Measurements from ENCODE around the gene HELB.

The HELB gene

DNA sequence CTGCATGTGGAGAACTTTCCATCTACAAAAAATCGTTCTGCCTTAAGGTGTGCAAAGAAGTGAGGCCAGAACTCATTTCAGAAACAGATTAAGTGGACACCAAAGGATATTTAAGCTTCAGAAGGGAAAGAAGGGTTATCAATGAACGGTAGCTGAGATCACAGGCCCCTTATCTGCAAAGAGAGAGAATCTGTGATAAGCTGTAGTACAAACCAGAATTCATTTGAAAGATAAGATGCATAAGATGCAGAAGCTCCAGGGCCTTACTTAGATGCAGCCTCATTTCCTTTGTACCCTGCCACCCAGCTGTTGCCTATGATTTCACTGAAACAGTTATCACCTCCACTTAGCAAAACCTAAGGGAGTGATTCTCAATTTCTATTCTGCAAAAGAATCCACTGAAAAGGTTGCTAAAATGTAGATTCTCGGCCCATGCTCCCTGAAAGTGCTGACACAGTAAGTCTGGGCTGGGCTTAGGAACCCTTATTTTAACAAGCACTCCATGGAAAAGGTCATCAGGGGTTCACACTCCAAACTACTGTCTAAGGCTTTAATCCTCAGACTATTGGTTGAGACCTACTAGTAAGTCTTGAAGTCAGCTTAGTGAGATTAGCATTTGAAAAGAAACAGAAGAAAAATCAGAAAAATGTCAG, 64.8 kb downstream of the HELB start:
- peak; percentile 33 for DNase-seq

DNA sequence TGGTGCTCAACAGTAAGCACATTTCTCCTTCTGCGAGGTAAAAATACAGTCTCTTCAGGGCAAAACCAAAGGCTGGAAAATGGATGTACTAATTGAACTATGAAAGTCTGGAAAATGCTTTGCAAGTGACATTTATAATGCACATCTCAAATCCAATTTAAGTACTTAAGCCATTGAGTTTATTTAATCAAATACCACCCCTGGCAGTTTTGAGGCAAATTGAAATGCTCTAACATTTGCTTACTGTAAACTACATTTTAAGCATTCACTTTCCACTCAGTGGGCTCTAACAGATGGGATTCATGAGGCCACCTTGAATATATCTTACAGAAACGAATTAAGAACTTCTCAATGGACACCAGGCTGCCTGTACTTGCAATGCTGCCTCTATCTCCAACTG, 69.7 kb downstream of the HELB start:
- no peak for DNase-seq

DNA sequence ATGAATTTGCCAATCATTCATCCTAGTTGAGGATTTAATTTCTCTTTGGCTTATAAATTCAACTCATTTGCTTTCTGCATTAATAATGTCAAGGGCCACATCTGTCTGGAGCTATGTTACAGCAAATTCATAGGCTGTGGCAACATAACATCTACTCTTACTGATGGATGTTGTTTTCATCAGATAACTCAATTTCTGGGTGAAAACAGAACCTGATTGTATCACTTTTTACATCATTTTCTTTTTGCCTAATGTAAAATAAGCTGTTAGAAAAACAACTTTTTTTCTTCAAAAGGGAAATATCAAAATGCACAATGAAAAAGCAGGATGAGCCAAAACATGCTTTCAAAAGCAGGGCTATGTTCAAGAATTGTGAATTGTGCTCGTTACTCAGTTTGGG, 73.3 kb downstream of the HELB start:
- no peak for DNase-seq

DNA sequence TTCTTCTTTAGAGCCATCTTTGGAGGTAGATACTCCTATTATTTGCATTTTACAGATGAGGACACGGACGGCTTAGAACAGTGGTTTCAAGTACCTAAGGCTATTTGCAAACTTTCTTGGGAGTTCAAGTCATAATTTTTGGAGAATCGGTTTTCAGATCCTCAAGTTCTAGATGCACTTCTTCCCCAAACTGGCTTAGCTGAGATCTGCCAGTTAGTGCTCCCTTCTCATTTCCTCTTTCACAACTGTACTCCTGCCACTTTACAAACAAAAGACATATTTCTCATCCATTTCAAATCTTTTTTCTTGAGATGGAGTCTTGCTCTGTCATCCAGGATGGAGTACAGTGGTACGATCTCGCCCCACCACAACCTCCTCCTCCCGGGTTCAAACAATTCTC, 77.3 kb downstream of the HELB start:
- DNase-seq = no peak

DNA sequence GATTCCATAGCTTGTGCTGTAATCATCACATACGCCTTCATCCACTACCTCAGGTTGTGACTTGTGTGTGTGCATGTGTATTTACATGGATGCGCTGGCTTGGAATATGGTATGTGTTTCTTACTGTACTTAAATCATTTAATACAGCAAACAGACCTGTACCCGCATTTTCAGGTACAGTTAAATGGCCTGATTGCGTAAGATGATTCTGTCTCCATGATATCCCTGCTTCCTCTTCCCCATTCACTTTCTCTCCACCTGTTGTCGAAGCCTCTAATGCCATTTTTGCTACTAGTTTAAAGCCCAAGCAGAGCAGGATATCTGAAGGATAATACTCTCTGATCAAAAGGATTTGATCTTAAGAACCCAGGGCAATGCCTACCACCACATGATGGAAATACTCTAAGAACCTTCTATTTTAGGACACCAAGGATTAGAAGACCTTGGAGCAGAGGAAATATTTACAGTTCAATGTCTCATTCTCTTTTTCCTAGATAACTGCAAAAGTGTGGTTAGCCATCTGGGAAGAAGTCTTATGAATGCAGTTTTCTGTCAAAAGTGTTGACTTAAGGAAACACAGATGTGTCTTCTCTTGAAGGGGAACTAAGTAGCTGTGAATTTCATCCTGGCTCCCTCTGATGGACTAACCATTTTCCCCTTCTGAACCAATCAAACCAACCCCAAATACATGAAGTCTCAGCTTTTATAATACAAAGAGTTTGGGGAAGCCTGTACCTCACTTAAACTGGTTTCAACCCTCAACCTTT, 78.7 kb downstream of the HELB start:
- no peak for DNase-seq

DNA sequence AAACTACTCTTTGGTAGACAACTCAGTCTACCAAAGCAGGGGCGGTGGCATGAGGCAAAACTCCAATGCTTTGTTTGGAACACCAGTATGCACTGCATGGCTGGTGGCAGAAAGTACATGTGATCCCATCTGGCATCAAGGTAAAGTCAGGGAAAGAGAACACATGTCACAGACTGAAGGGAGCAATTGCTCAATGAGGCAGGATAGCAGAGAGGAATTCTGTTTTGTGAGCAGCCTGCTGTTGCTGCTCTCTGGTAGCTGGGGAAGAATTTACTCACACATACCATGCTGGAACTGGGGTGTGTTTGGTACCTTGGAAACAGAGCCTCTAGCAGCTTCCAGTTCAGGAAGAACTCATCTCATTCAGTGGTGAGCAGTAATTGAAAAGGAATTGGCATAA, 84.8 kb downstream of the HELB start:
- DNase-seq = no peak
